HCT116 (cell line): ENCODE results near the gene SCFD2. TPM values are rescaled to one million over a fixed set of nuclear protein-coding genes. Genes with fewer than 3 reads are reported as not detected.

Experiments used
- ATAC-seq: fragments of 200-7000 bp; cut with Tn5 transposase; 2 replicates; pipeline ENCODE4 v1.9.1; 2020; ENCODE audit warnings: mild to moderate bottlenecking, moderate library complexity
- BruUV-seq: library from RNA; stranded (reverse); fragments of 400-500 nt; replicated peaks from 2 replicates; lab custom pipeline; 2021; lab: Mats Ljungman, UMichigan
- CTCF ChIA-PET: fragments of 300-600 bp; sonication (Branson Sonifier 250); formaldehyde crosslinking; loops from one replicate; lab custom pipeline; 2021; ENCODE audit warnings: antibody characterized with exemption; lab: Charles Lee
- POLR2A ChIA-PET: fragments of 300-600, 350-600 bp; sonication (Branson Sonifier 250); formaldehyde crosslinking; loops from one replicate; lab custom pipeline; 2021; ENCODE audit warnings: antibody characterized with exemption; lab: Charles Lee
- RAD21 ChIA-PET, 2 experiments: fragments of 300-600 bp; sonication (Branson Sonifier 250); formaldehyde crosslinking; loops; one replicate each; lab custom pipeline; 2023; ENCODE audit warnings: low total read pairs in 2 of 2; ENCODE audit not compliant: uncharacterized antibody in 2 of 2, unreplicated experiment in 2 of 2, low non-redundant PET in 1 of 2; lab: Charles Lee
- DNase-seq: peaks from one replicate; pipeline ENCODE4 v3.0.0-alpha.2; 2010; ENCODE audit warnings: low read depth, low spot score
- H2AFZ ChIP-seq: fragments of 200-600 bp; shearing (Covaris generic), sonication (generic); 2 replicates; pipeline ENCODE4 v1.6.1; 2017; ENCODE audit warnings: low read depth, mixed run types, mixed read lengths, antibody characterized with exemption, low read length; ENCODE audit not compliant: poor library complexity, severe bottlenecking
- H3K27ac ChIP-seq: 2 replicates; pipeline ENCODE4 v1.5.1; 2012; ENCODE audit warnings: low read depth, low read length
- H3K27me3 ChIP-seq: fragments of 200-600 bp; sonication (generic); 2 replicates; pipeline ENCODE4 v1.6.1; 2016; ENCODE audit warnings: mixed run types, low read length, mixed read lengths; ENCODE audit not compliant: insufficient read depth
- H3K36me3 ChIP-seq, 2 experiments: fragments of 200-500 bp in 1 of 2; fragments of 200-600 bp in 1 of 2; sonication (Bioruptor generic) in 1 of 2; sonication (generic) in 1 of 2; 2 replicates each; pipeline versions ENCODE4 v1.5.1 to v1.6.1; 2014 to 2016; ENCODE audit warnings: low read length in 2 of 2, inconsistent platforms in 1 of 2, mixed read lengths in 1 of 2, mixed run types in 1 of 2; ENCODE audit not compliant: insufficient read depth in 2 of 2, control insufficient read depth in 1 of 2
- H3K4me1 ChIP-seq, 2 experiments: fragments of 200-600 bp in 1 of 2; sonication (generic) in 1 of 2; 2 replicates each; pipeline versions ENCODE4 v1.5.1 to v1.6.1; 2012 to 2017; ENCODE audit warnings: low read length in 2 of 2, inconsistent platforms in 1 of 2, mild to moderate bottlenecking in 1 of 2, mixed read lengths in 1 of 2, mixed run types in 1 of 2, moderate library complexity in 1 of 2; ENCODE audit not compliant: insufficient read depth in 2 of 2, control insufficient read depth in 1 of 2
- H3K4me2 ChIP-seq: fragments of 200-600 bp; sonication (generic); 2 replicates; pipeline ENCODE4 v1.6.1; 2017; ENCODE audit warnings: mixed run types, low read length, mixed read lengths
- H3K4me3 ChIP-seq, 2 experiments: fragments of 200-600 bp in 1 of 2; sonication (generic) in 1 of 2; replicated peaks in 1 of 2; 2 replicates each; pipeline ENCODE4 v1.5.1; 2011 to 2016; ENCODE audit warnings: low read length in 2 of 2, control low read depth in 1 of 2, low read depth in 1 of 2, mild to moderate bottlenecking in 1 of 2, mixed read lengths in 1 of 2, mixed run types in 1 of 2
- H3K79me2 ChIP-seq: fragments of 200-600 bp; sonication (generic); 2 replicates; pipeline ENCODE4 v1.6.1; 2017; ENCODE audit warnings: mild to moderate bottlenecking, mixed run types, low read length, moderate library complexity, mixed read lengths; ENCODE audit not compliant: insufficient read depth
- H3K9ac ChIP-seq: fragments of 200-600 bp; sonication (generic); 2 replicates; pipeline ENCODE4 v1.6.1; 2016; ENCODE audit warnings: low read length, mixed read lengths
- H3K9me2 ChIP-seq: fragments of 200-600 bp; sonication (generic), shearing (Covaris generic); 2 replicates; pipeline ENCODE4 v1.6.1; 2017; ENCODE audit warnings: mixed run types, mild to moderate bottlenecking, moderate library complexity; ENCODE audit not compliant: insufficient read depth
- H3K9me3 ChIP-seq, 2 experiments: fragments of 200-500 bp in 1 of 2; fragments of 200-600 bp in 1 of 2; sonication (Bioruptor generic) in 1 of 2; sonication (generic) in 1 of 2; 2 replicates each; pipeline ENCODE4 v1.6.1; 2014 to 2017; ENCODE audit warnings: low read length in 2 of 2, mixed read lengths in 2 of 2, inconsistent platforms in 1 of 2, low read depth in 1 of 2, mild to moderate bottlenecking in 1 of 2, mixed run types in 1 of 2, moderate library complexity in 1 of 2; ENCODE audit not compliant: control insufficient read depth in 1 of 2, insufficient read depth in 1 of 2
- H4K20me1 ChIP-seq: fragments of 200-600 bp; sonication (generic), shearing (Covaris generic); 2 replicates; pipeline ENCODE4 v1.6.1; 2017; ENCODE audit warnings: mixed run types, mild to moderate bottlenecking, moderate library complexity; ENCODE audit not compliant: insufficient read depth
- CBX3 ChIP-seq: IDR thresholded peaks from 2 replicates; pipeline ENCODE4 v1.6.1; 2012; ENCODE audit warnings: low read depth
- EZH2 ChIP-seq: fragments of 200-600 bp; sonication (generic); IDR thresholded peaks from 2 replicates; pipeline ENCODE4 v1.6.1; 2017; ENCODE audit warnings: antibody characterized with exemption, mixed run types
- EZH2phosphoT487 ChIP-seq: fragments of 200-600 bp; IDR thresholded peaks from 2 replicates; pipeline ENCODE4 v1.6.1; 2018; ENCODE audit warnings: antibody characterized with exemption, borderline replicate concordance
- JUND ChIP-seq: IDR thresholded peaks from 2 replicates; pipeline ENCODE4 v1.6.1; 2012
- MAX ChIP-seq: IDR thresholded peaks from 2 replicates; pipeline ENCODE4 v1.6.1; 2012
- POLR2A ChIP-seq: IDR thresholded peaks from 2 replicates; pipeline ENCODE4 v1.7.0; 2011; ENCODE audit warnings: borderline replicate concordance; ENCODE audit not compliant: insufficient read depth, insufficient read length; ENCODE audit errors: extremely low read depth
- POLR2AphosphoS5 ChIP-seq: IDR thresholded peaks from 2 replicates; pipeline ENCODE4 v1.6.1; 2011; ENCODE audit warnings: mild to moderate bottlenecking, low read depth, low read length, moderate library complexity
- SIN3A ChIP-seq: IDR thresholded peaks from 2 replicates; pipeline ENCODE4 v1.6.1; 2012; ENCODE audit warnings: low read depth
- SP1 ChIP-seq: IDR thresholded peaks from 2 replicates; pipeline ENCODE4 v1.6.1; 2012; ENCODE audit warnings: low read depth
- SRF ChIP-seq: IDR thresholded peaks from 2 replicates; pipeline ENCODE4 v1.6.1; 2012; ENCODE audit warnings: low read depth
- YY1 ChIP-seq: IDR thresholded peaks from 2 replicates; pipeline ENCODE4 v1.6.1; 2011; ENCODE audit warnings: low read length, low read depth, moderate library complexity, mild to moderate bottlenecking; ENCODE audit not compliant: insufficient replicate concordance; ENCODE audit errors: extremely low read depth
- intact Hi-C: fragments of 100-400 bp; cut with micrococcal nuclease; formaldehyde crosslinking; loops from 2 replicates; pipeline ENCODE4 v1.10.0; 2022
- total RNA-seq: library from RNA; stranded (reverse); gene quantifications from one replicate; pipeline ENCODE4 v1.2.1, GENCODE V29; 2021; ENCODE audit not compliant: unreplicated experiment
- TF ChIP-seq, protein P1 (sequence below), 3 experiments: fragments of 200-600 bp in 1 of 3; sonication (generic) in 1 of 3; IDR thresholded peaks in 2 of 3; conservative IDR thresholded peaks in 1 of 3; 2 replicates each; pipeline ENCODE4 v1.5.1; 2012 to 2017; ENCODE audit warnings: low read depth in 2 of 3, low read length in 2 of 3, antibody characterized with exemption in 1 of 3, borderline replicate concordance in 1 of 3, control low read depth in 1 of 3, mild to moderate bottlenecking in 1 of 3, mixed read lengths in 1 of 3, mixed run types in 1 of 3, moderate library complexity in 1 of 3; ENCODE audit not compliant: insufficient read depth in 1 of 3
- TF ChIP-seq, protein P2 (sequence below): IDR thresholded peaks from 2 replicates; pipeline ENCODE4 v1.6.1; 2012
- TF ChIP-seq, protein P3 (sequence below): IDR thresholded peaks from 2 replicates; pipeline ENCODE4 v1.6.1; 2011; ENCODE audit warnings: mild to moderate bottlenecking, low read length, moderate library complexity; ENCODE audit not compliant: insufficient replicate concordance; ENCODE audit errors: extremely low read depth

Gene SCFD2
- total RNA-seq, 1 experiment from 2014 or later = 13.6 TPM

DNA sequence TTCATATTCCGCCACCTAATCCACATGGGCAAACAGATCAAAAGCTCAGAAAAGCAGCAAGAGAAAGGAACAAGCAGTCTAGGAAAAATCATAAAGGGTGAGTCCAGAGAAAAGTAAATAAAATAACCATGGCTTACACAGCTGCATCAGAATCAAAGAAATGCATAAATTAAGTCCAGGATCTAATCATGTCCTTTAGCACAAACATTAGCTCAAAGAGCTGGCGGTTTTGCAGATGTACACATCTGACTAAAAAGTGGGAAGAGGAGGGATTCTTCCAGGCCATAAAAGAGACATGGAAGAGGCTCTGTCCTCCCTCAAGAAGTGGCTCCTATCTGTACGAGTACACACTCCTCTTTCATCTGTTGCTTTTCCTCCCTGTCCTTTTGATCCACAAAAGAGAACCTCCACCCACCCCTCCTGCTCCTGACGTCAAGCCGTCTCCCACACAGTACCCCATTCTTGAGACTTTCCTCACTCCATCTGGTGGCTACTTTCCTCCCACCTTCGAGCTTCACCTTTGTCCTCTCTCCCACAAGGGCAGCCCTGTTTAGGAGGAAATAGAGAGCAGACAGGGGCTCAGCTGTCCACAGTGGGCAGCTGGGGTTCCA, 411.2 kb downstream of the SCFD2 start:
- ChIA-PET POLR2A (no interaction called here), RAD21 (no interaction called here), CTCF (no interaction called here)
- H3K4me1 ChIP-seq = no peaks in the 10 kb centered on the region
- no TSS peak for BruUV-seq
- no peaks in the 10 kb centered on the region for H3K79me2 ChIP-seq
- ATAC-seq (no peak), DNase-seq (no peak)
- H3K4me2 ChIP-seq = no peak overlapping the region
- no peak for TF ChIP-seq POLR2A
- TF ChIP-seq, protein P1, sequence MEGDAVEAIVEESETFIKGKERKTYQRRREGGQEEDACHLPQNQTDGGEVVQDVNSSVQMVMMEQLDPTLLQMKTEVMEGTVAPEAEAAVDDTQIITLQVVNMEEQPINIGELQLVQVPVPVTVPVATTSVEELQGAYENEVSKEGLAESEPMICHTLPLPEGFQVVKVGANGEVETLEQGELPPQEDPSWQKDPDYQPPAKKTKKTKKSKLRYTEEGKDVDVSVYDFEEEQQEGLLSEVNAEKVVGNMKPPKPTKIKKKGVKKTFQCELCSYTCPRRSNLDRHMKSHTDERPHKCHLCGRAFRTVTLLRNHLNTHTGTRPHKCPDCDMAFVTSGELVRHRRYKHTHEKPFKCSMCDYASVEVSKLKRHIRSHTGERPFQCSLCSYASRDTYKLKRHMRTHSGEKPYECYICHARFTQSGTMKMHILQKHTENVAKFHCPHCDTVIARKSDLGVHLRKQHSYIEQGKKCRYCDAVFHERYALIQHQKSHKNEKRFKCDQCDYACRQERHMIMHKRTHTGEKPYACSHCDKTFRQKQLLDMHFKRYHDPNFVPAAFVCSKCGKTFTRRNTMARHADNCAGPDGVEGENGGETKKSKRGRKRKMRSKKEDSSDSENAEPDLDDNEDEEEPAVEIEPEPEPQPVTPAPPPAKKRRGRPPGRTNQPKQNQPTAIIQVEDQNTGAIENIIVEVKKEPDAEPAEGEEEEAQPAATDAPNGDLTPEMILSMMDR (IDR thresholded peaks at IDR 0.05 in 2 of 3, conservative IDR thresholded peaks at IDR 0.05 in 1 of 3; ENCODE audit: borderline replicate concordance in 1 of 3, insufficient read depth in 1 of 3, low read depth in 2 of 3, low read length in 2 of 3) = no peak
- H3K36me3 ChIP-seq = no peaks in the 10 kb centered on the region
- H3K9me2 ChIP-seq = no peaks in the 10 kb centered on the region
- no peak overlapping the region for H3K27ac ChIP-seq
- intact Hi-C loops = no loop called here
- no peaks in the 10 kb centered on the region for H3K9me3 ChIP-seq
- no peaks in the 10 kb centered on the region for H4K20me1 ChIP-seq
- no peak overlapping the region for H3K4me3 ChIP-seq
- no peak overlapping the region for H2AFZ ChIP-seq
- no peaks in the 10 kb centered on the region for H3K27me3 ChIP-seq
- no peak overlapping the region for H3K9ac ChIP-seq

DNA sequence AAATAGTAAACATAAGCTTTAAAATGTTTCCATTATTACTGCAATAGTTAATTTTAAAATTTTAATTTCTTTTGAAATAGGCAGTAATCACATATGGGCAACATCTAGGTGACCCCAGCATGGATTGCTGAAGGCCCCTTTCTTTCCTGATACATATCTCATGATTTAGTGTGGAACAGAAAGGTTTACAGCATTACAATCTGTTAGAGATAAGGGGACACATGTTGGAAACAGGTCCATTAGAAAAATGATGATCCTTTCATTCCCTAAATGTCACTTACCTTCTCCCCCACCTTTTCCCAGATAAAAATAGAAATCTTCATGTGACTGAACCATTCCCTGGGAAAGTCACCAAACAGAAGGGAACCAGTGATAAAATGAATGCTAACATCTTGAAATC, 413.3 kb downstream of the SCFD2 start:
- H3K4me2 ChIP-seq = no peak overlapping the region
- H3K9me3 ChIP-seq = no peaks in the 10 kb centered on the region
- H3K9me2 ChIP-seq = no peaks in the 10 kb centered on the region
- H4K20me1 ChIP-seq = no peaks in the 10 kb centered on the region
- H3K4me3 ChIP-seq = no peak overlapping the region
- no peaks in the 10 kb centered on the region for H3K36me3 ChIP-seq
- no peaks in the 10 kb centered on the region for H3K4me1 ChIP-seq
- intact Hi-C loops = no loop called here
- no peak overlapping the region for H3K27ac ChIP-seq
- ATAC-seq (no peak), DNase-seq (no peak)
- H2AFZ ChIP-seq = no peak overlapping the region
- ChIA-PET POLR2A (no interaction called here), RAD21 (no interaction called here), CTCF (no interaction called here)
- no peaks in the 10 kb centered on the region for H3K79me2 ChIP-seq
- no peaks in the 10 kb centered on the region for H3K27me3 ChIP-seq
- BruUV-seq = no TSS peak
- no peak overlapping the region for H3K9ac ChIP-seq
- TF ChIP-seq SIN3A (no peak), MAX (no peak), CBX3 (no peak), SRF (no peak), YY1 (no peak), POLR2AphosphoS5 (no peak), JUND (no peak), EZH2 (no peak), SP1 (no peak), EZH2phosphoT487 (no peak)
- TF ChIP-seq, protein P2, sequence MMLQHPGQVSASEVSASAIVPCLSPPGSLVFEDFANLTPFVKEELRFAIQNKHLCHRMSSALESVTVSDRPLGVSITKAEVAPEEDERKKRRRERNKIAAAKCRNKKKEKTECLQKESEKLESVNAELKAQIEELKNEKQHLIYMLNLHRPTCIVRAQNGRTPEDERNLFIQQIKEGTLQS = no peak
- TF ChIP-seq, protein P3, sequence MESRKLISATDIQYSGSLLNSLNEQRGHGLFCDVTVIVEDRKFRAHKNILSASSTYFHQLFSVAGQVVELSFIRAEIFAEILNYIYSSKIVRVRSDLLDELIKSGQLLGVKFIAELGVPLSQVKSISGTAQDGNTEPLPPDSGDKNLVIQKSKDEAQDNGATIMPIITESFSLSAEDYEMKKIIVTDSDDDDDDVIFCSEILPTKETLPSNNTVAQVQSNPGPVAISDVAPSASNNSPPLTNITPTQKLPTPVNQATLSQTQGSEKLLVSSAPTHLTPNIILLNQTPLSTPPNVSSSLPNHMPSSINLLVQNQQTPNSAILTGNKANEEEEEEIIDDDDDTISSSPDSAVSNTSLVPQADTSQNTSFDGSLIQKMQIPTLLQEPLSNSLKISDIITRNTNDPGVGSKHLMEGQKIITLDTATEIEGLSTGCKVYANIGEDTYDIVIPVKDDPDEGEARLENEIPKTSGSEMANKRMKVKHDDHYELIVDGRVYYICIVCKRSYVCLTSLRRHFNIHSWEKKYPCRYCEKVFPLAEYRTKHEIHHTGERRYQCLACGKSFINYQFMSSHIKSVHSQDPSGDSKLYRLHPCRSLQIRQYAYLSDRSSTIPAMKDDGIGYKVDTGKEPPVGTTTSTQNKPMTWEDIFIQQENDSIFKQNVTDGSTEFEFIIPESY = no peak
- TF ChIP-seq, protein P1 (IDR thresholded peaks at IDR 0.05 in 2 of 3, conservative IDR thresholded peaks at IDR 0.05 in 1 of 3; ENCODE audit: borderline replicate concordance in 1 of 3, insufficient read depth in 1 of 3, low read depth in 2 of 3, low read length in 2 of 3) = no peak
